Activated CD8-positive, alpha-beta memory T cell treated with anti-CD3 and anti-CD28 coated beads, Interleukin-2, amount 50 U/mL, for 24 hours (primary cell): ENCODE measurements around the gene NSF.
"Not testable (repeated sequence)": the region's sequence is repeated elsewhere in the genome, so short reads cannot be mapped to it uniquely, and the experiment has no call there.

Experiments
- DNase-seq: peaks from one replicate; pipeline ENCODE4 v3.0.0-alpha.2; 2020; ENCODE audit errors: extremely low read depth

The NSF gene

DNA sequence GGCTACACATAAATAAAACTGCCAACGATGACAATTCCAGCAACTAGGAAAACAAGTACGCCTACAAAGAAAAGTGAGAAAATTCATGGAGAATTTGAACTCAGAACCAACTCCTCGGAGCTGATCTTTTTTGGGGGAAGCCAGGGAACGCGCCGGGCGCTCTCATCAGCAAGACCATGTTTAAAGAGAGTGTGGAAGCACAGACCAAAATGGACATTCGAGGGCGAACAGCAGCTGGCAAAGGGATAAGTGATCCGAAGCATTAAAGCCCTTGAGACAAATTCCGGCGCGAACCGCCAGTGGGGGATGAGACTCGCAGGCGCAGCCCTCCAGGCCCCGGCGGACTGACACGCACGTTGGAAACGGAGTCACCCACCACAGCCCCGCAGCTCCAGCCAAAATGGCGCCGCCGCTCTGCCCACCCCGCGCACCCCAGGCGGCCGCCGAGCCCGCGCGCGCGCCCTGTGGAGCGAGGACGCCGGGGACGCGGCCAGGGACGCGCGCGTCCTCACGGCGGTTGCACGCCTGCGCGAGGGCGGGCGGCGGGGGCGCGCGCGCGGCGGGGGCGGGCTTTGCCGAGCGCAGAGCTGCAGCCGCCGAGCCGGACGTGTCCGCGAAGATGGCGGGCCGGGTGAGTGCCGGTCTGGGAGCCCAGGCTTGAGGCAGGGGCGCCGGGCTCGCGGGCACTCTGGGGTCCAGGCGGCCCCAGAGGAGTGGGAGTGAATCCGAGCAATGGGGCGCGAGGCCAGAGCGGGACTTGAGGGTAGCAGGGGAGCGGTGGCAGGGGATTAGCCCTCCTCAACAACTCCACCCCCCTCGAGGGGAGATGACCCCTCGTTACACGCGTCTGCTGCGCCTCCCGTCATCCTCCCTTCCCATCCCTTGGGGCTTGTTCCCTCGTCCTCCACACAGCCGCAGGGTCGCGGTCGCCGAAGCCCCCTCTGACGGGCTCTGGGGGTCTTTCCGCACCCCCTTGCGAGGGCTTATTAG is at the start of gene NSF:
Gene NSF, plus strand, starts transcription at position 513 of the 990 bp plus-strand sequence. Its CDS starts 107 bp downstream, at position 620.
- DNase-seq = not testable (repeated sequence)

DNA sequence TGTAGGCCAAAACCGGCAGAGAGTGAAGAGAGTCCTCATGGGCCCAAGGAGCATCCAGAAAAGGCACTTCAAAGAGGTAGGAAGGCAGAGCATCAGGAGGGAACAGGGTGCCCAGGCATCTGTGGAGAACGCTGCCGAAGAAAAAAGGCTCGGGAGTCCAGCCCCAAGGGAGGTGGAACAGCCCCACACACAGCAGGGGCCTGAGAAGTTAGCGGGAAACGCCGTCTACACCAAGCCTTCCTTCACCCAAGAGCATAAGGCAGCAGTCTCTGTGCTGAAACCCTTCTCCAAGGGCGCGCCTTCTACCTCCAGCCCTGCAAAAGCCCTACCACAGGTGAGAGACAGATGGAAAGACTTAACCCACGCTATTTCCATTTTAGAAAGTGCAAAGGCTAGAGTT is 41.9 kb upstream of the NSF start:
- not testable (repeated sequence) for DNase-seq

DNA sequence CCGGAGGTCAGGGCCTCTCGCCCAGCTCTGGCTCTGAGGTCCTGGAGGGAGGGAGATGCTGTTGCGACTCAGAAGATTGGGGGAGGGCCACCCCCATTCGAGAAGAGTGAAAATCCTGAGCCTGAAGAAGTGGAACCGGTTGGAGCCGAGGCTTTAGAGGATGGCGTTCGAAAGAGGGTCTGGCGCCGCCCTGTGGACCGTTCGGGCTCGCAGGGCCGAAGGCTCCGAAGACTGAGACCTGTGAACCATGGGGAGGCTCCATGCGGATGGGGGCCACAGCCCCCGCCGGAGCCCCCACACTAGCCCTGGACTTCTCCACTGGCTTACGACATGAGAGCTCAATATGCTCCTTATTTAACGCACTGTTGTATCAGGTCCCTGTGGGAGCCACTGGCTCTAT is 31.3 kb upstream of the NSF start:
- DNase-seq = not testable (repeated sequence)

DNA sequence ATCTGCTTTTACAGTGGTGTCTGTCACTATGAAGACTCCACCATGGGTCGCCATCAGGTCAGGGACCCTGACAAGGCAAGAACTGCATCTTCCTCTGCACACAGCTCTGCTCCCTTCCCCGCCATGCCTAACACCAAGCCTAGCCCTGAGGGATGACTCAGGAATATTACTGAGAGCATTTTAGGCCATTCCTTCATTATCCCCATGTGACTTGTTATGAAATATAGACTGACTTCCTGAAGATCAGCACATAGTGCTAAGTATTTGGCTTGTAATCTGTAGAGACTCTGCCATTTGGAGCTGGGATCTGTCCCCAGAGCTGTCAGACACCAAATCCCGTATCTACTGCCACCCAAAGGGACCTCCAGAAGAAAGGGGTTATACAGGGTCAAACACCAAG is 30.4 kb upstream of the NSF start:
- DNase-seq = not testable (repeated sequence)

- not testable (repeated sequence) for DNase-seq
These were observed 24.2 kb upstream of the NSF start for GRCh38 chr17:46566284-46566683.

GRCh38 chr17:46566980-46567379 is 23.5 kb upstream of the NSF start:
- not testable (repeated sequence) for DNase-seq

GRCh38 chr17:46571796-46572195 is 18.7 kb upstream of the NSF start:
- not testable (repeated sequence) for DNase-seq

GRCh38 chr17:46579083-46580075 is 11.1 kb upstream of the NSF start, which contains the start of gene ARL17A:
Gene ARL17A, minus strand, starts transcription at chr17:46579691. Its CDS starts 3,369 bp downstream, at chr17:46576322.
- DNase-seq = peak; percentile 39

GRCh38 chr17:46580082-46580481 is 10.4 kb upstream of the NSF start:
- DNase-seq = not testable (repeated sequence)

GRCh38 chr17:46585444-46585843 is 5.0 kb upstream of the NSF start:
- not testable (repeated sequence) for DNase-seq

DNA sequence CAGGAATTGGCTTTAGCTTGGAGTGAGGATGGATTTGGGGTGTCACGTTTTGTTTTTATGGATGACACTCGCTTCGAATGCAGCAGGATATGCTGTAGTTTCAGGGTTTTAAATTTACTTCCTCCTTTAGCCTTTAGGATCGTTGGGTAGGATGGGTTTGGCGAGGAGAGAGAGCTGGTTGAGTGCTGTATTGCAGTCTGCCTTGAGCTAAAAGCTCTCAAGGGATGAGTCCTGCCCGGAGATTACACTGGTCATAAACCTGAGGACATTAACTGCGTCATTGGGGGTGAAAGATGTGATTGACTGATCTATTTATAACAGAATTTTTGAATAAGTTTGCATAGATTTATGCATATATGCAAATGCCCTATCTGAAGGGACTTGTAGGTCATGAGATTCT is 863 bp downstream of the NSF start:
- not testable (repeated sequence) for DNase-seq

DNA sequence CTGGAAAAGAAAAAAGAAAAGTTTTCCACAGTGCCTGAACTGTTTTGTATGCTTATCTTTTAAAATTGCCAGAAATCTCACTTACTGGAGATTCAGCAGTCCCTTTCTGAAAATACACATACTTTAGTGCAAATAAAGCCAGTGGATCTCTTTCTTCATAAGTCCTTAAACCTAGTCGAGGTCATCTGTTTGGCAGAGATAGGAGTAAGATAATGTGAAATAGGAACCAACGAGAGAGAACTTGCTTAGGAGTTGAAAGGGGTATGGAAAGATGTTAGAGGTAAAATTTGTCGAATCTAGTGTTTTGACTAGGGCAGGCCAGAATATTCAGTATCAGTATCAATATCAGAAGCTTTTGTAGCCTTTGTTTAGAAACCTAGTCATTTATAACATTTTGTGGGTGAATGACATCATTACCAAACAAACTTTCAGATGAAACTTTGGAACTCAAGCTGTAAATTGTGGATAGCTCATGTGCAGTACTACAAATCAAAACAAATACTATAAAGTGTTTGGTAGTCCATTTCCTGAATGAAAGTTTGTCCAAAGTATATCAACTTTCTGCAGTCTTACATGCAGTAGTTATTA is 8.0 kb downstream of the NSF start:
- DNase-seq = not testable (repeated sequence)

- not testable (repeated sequence) for DNase-seq
These were observed 10.3 kb downstream of the NSF start for GRCh38 chr17:46600767-46601166.

GRCh38 chr17:46603125-46603524 is 12.7 kb downstream of the NSF start:
- not testable (repeated sequence) for DNase-seq

GRCh38 chr17:46611304-46611703 is 20.8 kb downstream of the NSF start:
- not testable (repeated sequence) for DNase-seq

- DNase-seq = not testable (repeated sequence)
These were observed 23.4 kb downstream of the NSF start for GRCh38 chr17:46613876-46614275.

GRCh38 chr17:46617121-46617520 is 26.7 kb downstream of the NSF start:
- DNase-seq = not testable (repeated sequence)

- not testable (repeated sequence) for DNase-seq
These were observed 28.5 kb downstream of the NSF start for GRCh38 chr17:46618975-46619374.

- not testable (repeated sequence) for DNase-seq
These were observed 33.3 kb downstream of the NSF start for GRCh38 chr17:46623790-46624189.

- not testable (repeated sequence) for DNase-seq
These were observed 34.3 kb downstream of the NSF start for GRCh38 chr17:46624726-46625125.

DNA sequence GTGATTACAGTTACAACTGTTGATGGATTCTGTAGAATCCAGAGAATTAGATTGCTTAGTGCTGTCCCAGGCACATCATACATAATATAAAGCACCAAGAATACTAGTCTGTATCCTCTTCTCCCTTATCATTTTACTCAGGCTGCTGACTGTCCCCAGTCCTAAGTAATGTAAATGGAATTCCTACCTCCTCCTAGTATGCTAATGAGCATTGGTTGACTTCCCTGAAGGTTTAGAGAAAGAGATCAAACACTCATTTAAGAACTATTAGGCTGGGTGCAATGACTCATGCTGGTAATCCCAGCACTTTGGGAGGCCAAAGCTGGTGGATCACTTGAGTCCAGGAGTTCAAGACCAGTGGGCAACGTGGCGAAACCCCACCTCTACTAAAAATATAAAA is 37.0 kb downstream of the NSF start:
- DNase-seq = not testable (repeated sequence)
